Mesodermal cell (in vitro differentiated cells): ENCODE results near the gene PCP4L1.
A peak's percentile ranks its signal among the peaks of the same experiment; 100 is the strongest.
"Not testable (repeated sequence)": the region's sequence is repeated elsewhere in the genome, so short reads cannot be mapped to it uniquely, and the experiment has no call there.

Experiments
- H3K27ac ChIP-seq: 2 replicates; pipeline ENCODE4 v1.7.0; 2013; ENCODE audit warnings: mild to moderate bottlenecking, low read depth, low read length, moderate library complexity; ENCODE audit not compliant: severe bottlenecking
- H3K36me3 ChIP-seq: 2 replicates; pipeline ENCODE4 v1.7.1; 2013; ENCODE audit warnings: mild to moderate bottlenecking, low read length, moderate library complexity; ENCODE audit not compliant: control insufficient read depth, insufficient read depth
- H3K4me1 ChIP-seq: one replicate; pipeline ENCODE4 v1.7.1; 2013; ENCODE audit warnings: mild to moderate bottlenecking, low read length; ENCODE audit not compliant: insufficient read depth, control insufficient read depth, poor library complexity, severe bottlenecking
- H3K4me3 ChIP-seq: 2 replicates; pipeline ENCODE4 v1.7.0; 2013; ENCODE audit warnings: low read length, control low read depth, mild to moderate bottlenecking; ENCODE audit not compliant: insufficient read depth, poor library complexity, severe bottlenecking; ENCODE audit errors: extremely low read depth
- H3K9me3 ChIP-seq: 2 replicates; pipeline ENCODE4 v1.7.1; 2013; ENCODE audit warnings: mild to moderate bottlenecking, low read length, moderate library complexity; ENCODE audit not compliant: control insufficient read depth
- WGBS, 2 experiments: methylation state at CpG; one replicate each; pipeline ENCODE4 v1.1.5; 2013; ENCODE audit warnings: missing lambda C conversion rate in 2 of 2; ENCODE audit not compliant: insufficient coverage in 2 of 2; 5-methylcytosine and 5-hydroxymethylcytosine counted together

PCP4L1 gene

DNA sequence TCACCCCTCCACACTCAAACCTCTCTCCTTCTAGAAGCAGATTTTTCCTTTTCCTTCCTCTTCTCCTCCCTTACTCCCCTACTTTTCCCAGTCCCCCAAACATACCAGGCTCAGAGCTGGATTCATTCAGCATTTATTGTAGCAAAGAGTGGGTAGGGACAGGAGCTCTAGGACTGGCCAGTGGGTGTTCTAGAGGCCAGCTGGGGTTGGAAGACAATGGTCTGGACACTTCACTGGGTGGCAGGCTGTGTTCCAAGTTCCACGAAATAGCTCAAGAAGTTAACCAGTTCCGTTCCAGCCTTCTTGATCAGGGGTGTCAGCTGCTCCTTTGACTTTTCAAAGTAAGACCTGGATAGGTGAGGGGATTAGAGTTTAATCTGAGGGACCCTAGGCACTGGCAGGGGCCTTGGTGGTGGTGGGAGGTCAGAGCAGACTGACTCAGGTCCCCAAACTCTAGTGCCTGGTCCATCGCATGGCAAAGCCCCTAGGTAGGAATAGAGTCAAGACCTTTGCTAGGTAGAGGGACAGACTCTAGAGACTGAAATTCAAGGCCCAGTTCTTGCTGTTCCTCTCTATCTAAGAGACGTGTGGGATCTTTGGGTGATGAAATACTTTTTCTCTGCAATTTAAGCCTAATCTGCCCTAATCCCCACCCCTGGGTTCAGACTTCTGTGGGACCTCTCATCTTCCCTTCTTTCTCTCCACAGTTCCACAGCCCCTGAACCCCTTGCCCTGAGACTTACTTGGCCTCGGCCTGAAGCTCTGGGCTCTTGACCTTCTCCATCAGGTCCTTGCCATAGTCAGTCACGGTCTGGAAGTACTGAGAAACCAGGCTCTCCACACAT is 36.1 kb upstream of the PCP4L1 start:
- peaks cover 16% of the 10 kb centered on the region for H3K4me1 ChIP-seq
- no peak overlapping the region for H3K4me3 ChIP-seq
- H3K9me3 ChIP-seq = no peaks in the 10 kb centered on the region
- WGBS, 2 experiments = 76 to 96% methylated on average over 4 to 5 of the region's 6 CpGs
- no peaks in the 10 kb centered on the region for H3K36me3 ChIP-seq
- H3K27ac ChIP-seq = no peak overlapping the region

DNA sequence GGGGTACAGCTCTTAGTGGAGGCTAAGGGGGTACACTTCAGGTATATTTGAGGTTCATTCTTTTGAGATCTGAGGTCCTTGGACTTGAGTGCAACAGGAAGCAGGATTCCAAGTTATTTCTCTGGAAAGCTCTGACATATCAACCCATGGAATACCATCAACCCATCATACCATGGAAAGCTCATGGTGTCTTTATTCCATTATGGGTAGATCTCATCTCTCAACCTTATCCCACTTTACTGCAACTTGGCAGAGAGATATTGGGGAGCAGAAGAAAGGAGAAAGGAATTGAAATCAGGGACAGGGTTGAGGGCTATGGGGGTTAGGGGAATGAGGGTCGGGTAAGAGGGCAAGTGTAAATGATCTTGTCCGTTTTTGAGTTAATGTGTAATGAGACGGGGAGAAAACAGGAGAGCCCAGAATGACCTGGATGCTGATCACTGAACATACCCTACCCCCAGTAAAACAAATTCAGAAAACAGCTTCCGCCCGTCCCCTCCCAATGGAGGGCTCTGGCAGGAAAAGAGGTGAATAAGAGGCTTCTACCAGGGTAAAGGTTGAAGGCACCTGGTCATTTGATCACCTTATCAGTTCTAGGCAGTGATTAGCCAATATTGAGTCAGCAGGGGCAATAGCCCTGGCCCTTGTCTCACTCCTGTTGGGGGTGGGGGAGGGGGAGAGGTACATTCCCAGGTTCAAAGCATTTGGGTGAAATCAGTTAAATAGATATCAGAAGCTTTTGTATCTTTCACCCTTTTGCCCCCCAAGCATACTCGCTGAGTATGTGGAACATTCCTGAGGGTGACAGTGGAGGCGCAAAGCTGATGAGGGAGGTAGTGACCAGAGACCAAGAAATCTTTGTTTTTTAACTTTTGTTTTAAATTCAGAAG is 34.5 kb upstream of the PCP4L1 start:
- WGBS, 2 experiments = 90 to 100% methylated on average over 2 to 5 of the region's 7 CpGs
- H3K4me3 ChIP-seq = no peak overlapping the region
- H3K36me3 ChIP-seq = peaks cover 11% of the 10 kb centered on the region
- H3K4me1 ChIP-seq = peaks cover 10% of the 10 kb centered on the region
- no peak overlapping the region for H3K27ac ChIP-seq
- no peaks in the 10 kb centered on the region for H3K9me3 ChIP-seq

DNA sequence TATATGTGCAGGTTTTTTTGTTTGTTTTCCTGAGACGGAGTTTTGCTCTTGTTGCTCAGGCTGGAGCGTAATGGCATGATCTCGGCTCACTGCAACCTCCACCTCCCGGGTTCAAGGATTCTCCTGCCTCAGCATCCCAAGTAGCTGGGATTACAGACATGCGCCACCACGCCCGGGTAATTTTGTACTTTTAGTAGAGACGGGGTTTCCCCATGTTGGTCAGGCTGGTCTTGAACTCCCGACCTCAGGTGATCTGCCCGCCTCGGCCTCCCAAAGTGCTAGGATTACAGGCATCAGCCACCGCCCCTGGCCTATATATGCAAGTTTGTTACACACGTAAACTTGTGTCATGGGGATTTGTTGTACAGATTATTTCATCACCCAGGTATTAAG is 33.9 kb upstream of the PCP4L1 start:
- H3K4me1 ChIP-seq, H3K9me3 ChIP-seq, H3K4me3 ChIP-seq, H3K27ac ChIP-seq: not testable (repeated sequence)
- H3K36me3 ChIP-seq = peaks cover 17% of the 10 kb centered on the region
- WGBS, 2 experiments = 94 to 96% methylated on average over 7 to 10 of the region's 13 CpGs

DNA sequence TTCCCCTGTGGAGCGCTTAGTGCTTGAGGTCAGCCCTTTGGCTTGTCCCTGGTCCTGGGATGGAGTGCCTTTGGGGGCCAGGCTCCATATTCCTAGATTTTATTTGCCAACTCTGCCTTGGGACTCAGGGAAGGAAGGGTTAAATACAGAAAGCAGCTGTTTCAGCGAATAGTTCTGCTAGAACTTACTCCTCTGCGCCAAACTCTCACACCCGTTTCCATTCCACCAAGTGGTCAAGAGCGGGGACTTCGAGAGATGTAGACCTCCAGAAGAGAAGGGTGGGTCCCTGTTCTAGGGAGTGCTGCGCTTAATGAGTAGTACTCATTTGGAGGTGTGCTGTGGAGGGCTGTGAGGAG is 33.4 kb upstream of the PCP4L1 start:
- 93 to 100% methylated on average over 1 to 7 of the region's 7 CpGs for WGBS, 2 experiments
- H3K36me3 ChIP-seq = peaks cover 17% of the 10 kb centered on the region
- H3K4me3 ChIP-seq = no peak overlapping the region
- H3K9me3 ChIP-seq = no peaks in the 10 kb centered on the region
- H3K4me1 ChIP-seq = peaks cover 10% of the 10 kb centered on the region
- peak overlapping the region; percentile 13 for H3K27ac ChIP-seq

DNA sequence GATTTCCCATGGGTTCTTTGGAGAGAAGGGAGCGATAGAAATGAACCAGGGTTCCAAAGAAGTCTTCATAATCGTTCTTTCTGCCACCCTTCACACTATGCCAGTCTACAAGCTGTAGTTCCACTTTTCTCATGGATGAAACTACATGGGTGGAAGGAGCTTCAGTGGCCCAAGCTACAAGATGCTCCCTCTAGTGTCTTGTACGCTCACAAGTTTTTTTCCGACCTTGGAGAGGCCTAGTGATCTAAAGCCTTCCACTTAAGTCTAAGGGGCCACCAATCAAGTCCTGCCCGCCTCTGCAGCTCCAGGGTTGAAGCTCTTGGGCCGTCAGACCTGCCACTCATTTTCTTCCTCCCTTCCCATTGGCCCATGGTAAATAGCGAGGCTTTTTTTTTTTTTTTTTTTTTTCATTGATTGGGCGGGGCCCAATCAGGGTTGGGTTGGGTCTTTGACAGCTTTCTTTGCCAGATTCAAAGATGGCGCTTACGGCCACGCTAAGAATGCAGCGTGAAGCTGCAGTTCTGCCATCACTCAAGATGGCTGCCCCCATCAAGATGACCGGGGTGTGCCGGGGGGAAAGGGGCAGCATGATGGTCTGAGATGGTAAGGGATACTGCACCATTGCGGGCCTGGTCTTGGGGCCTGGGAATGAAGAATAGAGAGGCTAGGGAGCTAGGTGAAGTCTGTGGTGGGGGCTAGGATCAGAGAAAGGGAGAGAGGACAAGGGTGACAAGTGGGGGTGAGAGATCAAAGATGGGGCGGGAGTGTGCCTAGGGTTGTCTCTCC is 32.8 kb upstream of the PCP4L1 start, which contains the start of gene TOMM40L:
TSS of gene TOMM40L (plus strand) at position 527 of the 786 bp plus-strand sequence. CDS start 430 bp downstream, outside the sequence.
- WGBS, 2 experiments = 0 to 5% methylated on average over 4 to 7 of the region's 16 CpGs
- peaks cover 10% of the 10 kb centered on the region for H3K4me1 ChIP-seq
- peak within 1 kb of the TSS; percentile 13 for H3K27ac ChIP-seq
- peak within 1 kb of the TSS; percentile 70 for H3K4me3 ChIP-seq
- H3K9me3 ChIP-seq = no peaks in the 10 kb centered on the region
- peaks cover 18% of the 10 kb centered on the region for H3K36me3 ChIP-seq

DNA sequence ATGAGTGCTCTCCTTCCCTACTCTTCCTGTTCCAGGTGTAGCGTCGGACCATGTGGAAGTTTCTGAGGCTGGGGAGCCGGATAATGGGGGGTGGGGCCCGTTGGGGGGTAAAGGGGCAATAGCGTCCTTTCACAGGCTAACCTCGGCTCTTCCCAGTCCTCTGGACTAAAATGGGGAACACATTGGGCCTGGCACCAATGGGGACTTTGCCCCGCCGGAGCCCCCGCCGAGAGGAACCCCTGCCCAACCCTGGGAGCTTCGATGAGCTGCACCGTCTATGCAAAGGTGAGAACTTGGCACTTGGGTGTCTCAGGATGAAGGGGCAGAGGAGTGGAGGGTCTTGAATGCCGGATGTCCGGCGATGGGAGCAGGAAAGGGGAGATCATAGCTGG is 32.2 kb upstream of the PCP4L1 start:
- 18 to 34% methylated on average over 10 to 12 of the region's 15 CpGs for WGBS, 2 experiments
- no peaks in the 10 kb centered on the region for H3K9me3 ChIP-seq
- H3K4me3 ChIP-seq = peak overlapping the region; percentile 70
- no peak overlapping the region for H3K27ac ChIP-seq
- peaks cover 10% of the 10 kb centered on the region for H3K4me1 ChIP-seq
- H3K36me3 ChIP-seq = peaks cover 19% of the 10 kb centered on the region

DNA sequence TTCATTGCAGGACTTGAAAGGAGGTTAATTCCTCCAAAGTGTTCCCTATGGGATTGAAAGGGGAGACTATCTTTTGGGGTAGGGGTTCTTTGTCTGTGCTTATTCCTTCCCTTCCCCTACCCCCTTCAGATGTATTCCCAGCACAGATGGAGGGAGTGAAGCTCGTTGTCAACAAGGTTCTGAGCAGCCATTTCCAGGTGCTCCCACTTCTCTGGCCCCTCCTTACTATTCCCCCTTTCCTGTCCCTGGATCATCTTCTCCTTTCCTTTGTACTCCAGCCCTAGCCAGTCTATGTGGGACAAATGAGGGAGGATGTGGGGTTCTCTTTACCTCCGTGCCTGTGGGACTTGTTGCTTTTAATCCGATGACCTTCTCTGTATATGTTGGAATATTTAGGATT is 31.8 kb upstream of the PCP4L1 start:
- Histone ChIP-seq H3K36me3 (peaks cover 19% of the 10 kb centered on the region), H3K27ac (no peak overlapping the region), H3K9me3 (no peaks in the 10 kb centered on the region), H3K4me1 (peaks cover 10% of the 10 kb centered on the region), H3K4me3 (peak overlapping the region; percentile 70)
- 80 to 90% methylated on average over 2 of the region's 3 CpGs for WGBS, 2 experiments

DNA sequence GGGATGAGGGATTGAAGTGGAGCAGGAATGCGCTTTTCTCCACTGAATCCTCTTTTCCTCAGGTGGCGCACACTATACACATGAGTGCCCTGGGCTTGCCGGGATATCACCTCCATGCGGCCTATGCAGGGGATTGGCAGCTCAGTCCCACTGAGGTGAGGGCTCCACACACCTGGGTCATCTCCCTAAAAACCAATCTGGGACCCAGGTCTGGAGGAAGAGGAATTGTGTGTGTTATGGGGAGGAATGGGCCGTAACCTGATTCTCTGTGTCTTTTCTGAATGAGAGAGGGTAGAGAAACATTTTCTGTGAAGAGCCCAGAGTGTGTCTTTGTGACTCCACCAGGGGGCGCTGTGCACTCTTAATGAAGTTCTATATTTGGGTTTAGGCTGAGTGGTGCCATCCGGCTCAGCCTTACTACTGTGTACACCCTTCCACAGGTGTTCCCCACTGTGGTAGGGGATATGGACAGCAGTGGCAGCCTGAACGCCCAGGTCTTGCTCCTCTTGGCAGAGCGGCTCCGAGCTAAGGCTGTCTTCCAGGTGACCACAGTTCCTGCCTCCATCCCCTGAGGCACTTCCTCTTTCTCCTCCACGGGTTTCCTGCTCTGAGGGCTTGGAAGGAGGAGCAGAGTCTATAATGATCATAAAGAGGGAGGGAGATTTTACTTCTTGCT is 31.2 kb upstream of the PCP4L1 start:
- Histone ChIP-seq H3K4me1 (peaks cover 10% of the 10 kb centered on the region), H3K36me3 (peaks cover 19% of the 10 kb centered on the region), H3K9me3 (no peaks in the 10 kb centered on the region), H3K4me3 (peak overlapping the region; percentile 70), H3K27ac (no peak overlapping the region)
- WGBS, 2 experiments = 40 to 67% methylated on average over 3 to 8 of the region's 11 CpGs

DNA sequence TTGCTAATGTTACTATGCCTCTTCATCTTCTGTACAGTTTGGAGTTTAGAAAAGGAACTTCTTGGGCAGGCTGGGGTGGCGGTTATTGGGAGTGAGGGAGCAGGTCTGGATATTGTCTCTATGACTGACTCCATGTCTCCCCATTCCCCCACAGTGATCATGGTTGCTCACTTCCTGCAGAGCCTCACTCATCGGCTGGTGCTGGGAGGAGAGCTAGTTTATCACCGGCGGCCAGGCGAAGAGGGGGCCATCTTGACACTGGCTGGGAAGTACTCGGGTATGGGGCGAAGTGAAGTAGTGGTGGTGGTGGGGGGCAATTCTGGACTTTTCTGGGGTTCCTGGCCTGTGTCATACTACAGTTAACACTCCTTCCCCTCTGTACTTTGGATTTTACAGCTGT is 30.5 kb upstream of the PCP4L1 start:
- H3K9me3 ChIP-seq = no peaks in the 10 kb centered on the region
- H3K4me1 ChIP-seq = peaks cover 10% of the 10 kb centered on the region
- H3K4me3 ChIP-seq = no peak overlapping the region
- peaks cover 19% of the 10 kb centered on the region for H3K36me3 ChIP-seq
- H3K27ac ChIP-seq = no peak overlapping the region
- 100% methylated on average over 1 to 4 of the region's 7 CpGs for WGBS, 2 experiments

DNA sequence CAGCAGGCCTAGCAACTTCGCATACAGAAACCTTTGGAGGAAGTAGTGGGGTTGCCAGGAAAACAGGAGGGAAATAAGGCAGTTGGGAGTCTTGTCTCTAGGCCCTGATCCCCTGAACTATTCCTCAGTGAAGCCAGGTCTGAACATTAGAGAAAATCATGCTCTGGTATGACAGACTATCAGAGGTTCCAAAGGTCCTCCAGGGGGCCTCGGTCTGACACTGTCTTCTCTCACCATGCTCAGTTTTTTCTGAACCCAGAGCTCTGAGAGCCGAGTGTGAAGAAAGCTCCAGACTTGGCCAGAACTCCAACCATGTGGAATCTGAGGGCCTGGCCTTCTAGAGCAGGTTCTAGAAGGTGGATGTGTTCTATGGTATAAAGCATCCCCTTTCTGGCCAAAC is 28.6 kb upstream of the PCP4L1 start:
- no peaks in the 10 kb centered on the region for H3K9me3 ChIP-seq
- peaks cover 10% of the 10 kb centered on the region for H3K4me1 ChIP-seq
- H3K4me3 ChIP-seq = no peak overlapping the region
- H3K27ac ChIP-seq = no peak overlapping the region
- WGBS, 2 experiments = 75 to 100% methylated on average over 2 of the region's 3 CpGs
- H3K36me3 ChIP-seq = peaks cover 19% of the 10 kb centered on the region
